Parathyroid adenoma (tissue), 2 donors: ENCODE measurements around the gene MAN1A2.
"Not testable (repeated sequence)": the region's sequence is repeated elsewhere in the genome, so short reads cannot be mapped to it uniquely, and the experiment has no call there.

Experiments
- H2AFZ ChIP-seq: fragments of 300-600 bp; sonication (generic); one replicate; pipeline ENCODE4 v1.7.0; 2017; ENCODE audit warnings: antibody characterized with exemption, mild to moderate bottlenecking
- H3K27ac ChIP-seq: fragments of 300-600 bp; sonication (generic); one replicate; pipeline ENCODE4 v1.7.0; 2017
- H3K27me3 ChIP-seq: fragments of 300-600 bp; sonication (generic); one replicate; pipeline ENCODE4 v1.7.0; 2017; ENCODE audit warnings: low read length; ENCODE audit not compliant: control insufficient read depth, insufficient read depth
- H3K36me3 ChIP-seq: fragments of 300-600 bp; sonication (generic); one replicate; pipeline ENCODE4 v1.7.0; 2017; ENCODE audit warnings: low read length; ENCODE audit not compliant: control insufficient read depth, insufficient read depth
- H3K4me1 ChIP-seq: fragments of 300-600 bp; sonication (generic); one replicate; pipeline ENCODE4 v1.7.0; 2017; ENCODE audit warnings: control low read depth
- H3K4me2 ChIP-seq: fragments of 300-600 bp; sonication (generic); one replicate; pipeline ENCODE4 v1.7.0; 2017; ENCODE audit warnings: low read length
- H3K4me3 ChIP-seq: fragments of 300-600 bp; sonication (generic); one replicate; pipeline ENCODE4 v1.7.0; 2017; ENCODE audit warnings: low read depth, low read length
- H3K79me2 ChIP-seq: fragments of 300-600 bp; sonication (generic); one replicate; pipeline ENCODE4 v1.7.0; 2017; ENCODE audit warnings: control low read depth
- H3K9ac ChIP-seq: fragments of 300-600 bp; sonication (generic); one replicate; pipeline ENCODE4 v1.7.0; 2017; ENCODE audit warnings: mild to moderate bottlenecking
- H3K9me3 ChIP-seq: fragments of 300-600 bp; sonication (generic); one replicate; pipeline ENCODE4 v1.7.0; 2017; ENCODE audit warnings: low read length; ENCODE audit not compliant: control insufficient read depth
- CTCF ChIP-seq: fragments of 300-600 bp; sonication (generic); IDR thresholded peaks from one replicate; pipeline ENCODE4 v1.7.0; 2017; ENCODE audit warnings: antibody characterized with exemption, mild to moderate bottlenecking
- donor health status: primary hyperparathyroidism.

The MAN1A2 gene

GRCh38 chr1:117556976-117557375 is 189.7 kb downstream of the MAN1A2 start:
- peaks cover 6% of the 10 kb centered on the region for H3K4me1 ChIP-seq
- no peak overlapping the region for H2AFZ ChIP-seq
- no peak for TF ChIP-seq CTCF
- H3K4me2 ChIP-seq = no peak overlapping the region
- H3K9ac ChIP-seq = no peak overlapping the region
- no peaks in the 10 kb centered on the region for H3K36me3 ChIP-seq
- H3K4me3 ChIP-seq = no peak overlapping the region
- H3K9me3 ChIP-seq = no peaks in the 10 kb centered on the region
- H3K79me2 ChIP-seq = no peaks in the 10 kb centered on the region
- no peak overlapping the region for H3K27ac ChIP-seq
- no peaks in the 10 kb centered on the region for H3K27me3 ChIP-seq

- peaks cover 12% of the 10 kb centered on the region for H3K4me1 ChIP-seq
- H3K27ac ChIP-seq, H3K27me3 ChIP-seq, H3K9me3 ChIP-seq, H3K36me3 ChIP-seq, H3K4me2 ChIP-seq, H3K4me3 ChIP-seq, H3K79me2 ChIP-seq, H2AFZ ChIP-seq, H3K9ac ChIP-seq: not testable (repeated sequence)
Observed at GRCh38 chr1:117558451-117558850, 191.2 kb downstream of the MAN1A2 start.

- Histone ChIP-seq H3K4me3 (no peak overlapping the region), H3K9ac (no peak overlapping the region), H3K9me3 (no peaks in the 10 kb centered on the region), H3K79me2 (no peaks in the 10 kb centered on the region), H3K4me1 (peaks cover 19% of the 10 kb centered on the region), H2AFZ (no peak overlapping the region), H3K4me2 (no peak overlapping the region), H3K27me3 (no peaks in the 10 kb centered on the region), H3K27ac (no peak overlapping the region), H3K36me3 (no peaks in the 10 kb centered on the region)
- TF ChIP-seq CTCF = no peak
Observed at GRCh38 chr1:117559139-117559538, 191.9 kb downstream of the MAN1A2 start.

- no peak for TF ChIP-seq CTCF
- no peak overlapping the region for H3K27ac ChIP-seq
- H3K79me2 ChIP-seq = no peaks in the 10 kb centered on the region
- no peak overlapping the region for H3K4me3 ChIP-seq
- H3K4me1 ChIP-seq = peaks cover 25% of the 10 kb centered on the region
- H3K27me3 ChIP-seq = no peaks in the 10 kb centered on the region
- H3K4me2 ChIP-seq = no peak overlapping the region
- H2AFZ ChIP-seq = no peak overlapping the region
- H3K9me3 ChIP-seq = no peaks in the 10 kb centered on the region
- no peak overlapping the region for H3K9ac ChIP-seq
- H3K36me3 ChIP-seq = no peaks in the 10 kb centered on the region
Observed at GRCh38 chr1:117559985-117560384, 192.7 kb downstream of the MAN1A2 start.

- H3K4me3 ChIP-seq = no peak overlapping the region
- TF ChIP-seq CTCF = no peak
- no peak overlapping the region for H3K27ac ChIP-seq
- no peak overlapping the region for H3K4me2 ChIP-seq
- H3K36me3 ChIP-seq = no peaks in the 10 kb centered on the region
- H3K4me1 ChIP-seq = peaks cover 32% of the 10 kb centered on the region
- H3K79me2 ChIP-seq = no peaks in the 10 kb centered on the region
- H3K27me3 ChIP-seq = no peaks in the 10 kb centered on the region
- H3K9ac ChIP-seq = no peak overlapping the region
- peak overlapping the region; percentile 38 for H2AFZ ChIP-seq
- no peaks in the 10 kb centered on the region for H3K9me3 ChIP-seq
Observed at GRCh38 chr1:117561071-117561470, 193.8 kb downstream of the MAN1A2 start.
